Parathyroid adenoma (tissue), 2 donors: ENCODE results near the gene OBSCN.

Experiments
- H2AFZ ChIP-seq: fragments of 300-600 bp; sonication (generic); one replicate; pipeline ENCODE4 v1.7.0; 2017; ENCODE audit warnings: antibody characterized with exemption, mild to moderate bottlenecking
- H3K27ac ChIP-seq: fragments of 300-600 bp; sonication (generic); one replicate; pipeline ENCODE4 v1.7.0; 2017
- H3K27me3 ChIP-seq: fragments of 300-600 bp; sonication (generic); one replicate; pipeline ENCODE4 v1.7.0; 2017; ENCODE audit warnings: low read length; ENCODE audit not compliant: control insufficient read depth, insufficient read depth
- H3K36me3 ChIP-seq: fragments of 300-600 bp; sonication (generic); one replicate; pipeline ENCODE4 v1.7.0; 2017; ENCODE audit warnings: low read length; ENCODE audit not compliant: control insufficient read depth, insufficient read depth
- H3K4me1 ChIP-seq: fragments of 300-600 bp; sonication (generic); one replicate; pipeline ENCODE4 v1.7.0; 2017; ENCODE audit warnings: control low read depth
- H3K4me2 ChIP-seq: fragments of 300-600 bp; sonication (generic); one replicate; pipeline ENCODE4 v1.7.0; 2017; ENCODE audit warnings: low read length
- H3K4me3 ChIP-seq: fragments of 300-600 bp; sonication (generic); one replicate; pipeline ENCODE4 v1.7.0; 2017; ENCODE audit warnings: low read depth, low read length
- H3K79me2 ChIP-seq: fragments of 300-600 bp; sonication (generic); one replicate; pipeline ENCODE4 v1.7.0; 2017; ENCODE audit warnings: control low read depth
- H3K9ac ChIP-seq: fragments of 300-600 bp; sonication (generic); one replicate; pipeline ENCODE4 v1.7.0; 2017; ENCODE audit warnings: mild to moderate bottlenecking
- H3K9me3 ChIP-seq: fragments of 300-600 bp; sonication (generic); one replicate; pipeline ENCODE4 v1.7.0; 2017; ENCODE audit warnings: low read length; ENCODE audit not compliant: control insufficient read depth
- TF ChIP-seq, protein P1 (sequence below): fragments of 300-600 bp; sonication (generic); IDR thresholded peaks from one replicate; pipeline ENCODE4 v1.7.0; 2017; ENCODE audit warnings: antibody characterized with exemption, mild to moderate bottlenecking
- donor health status: primary hyperparathyroidism.

The OBSCN gene

DNA sequence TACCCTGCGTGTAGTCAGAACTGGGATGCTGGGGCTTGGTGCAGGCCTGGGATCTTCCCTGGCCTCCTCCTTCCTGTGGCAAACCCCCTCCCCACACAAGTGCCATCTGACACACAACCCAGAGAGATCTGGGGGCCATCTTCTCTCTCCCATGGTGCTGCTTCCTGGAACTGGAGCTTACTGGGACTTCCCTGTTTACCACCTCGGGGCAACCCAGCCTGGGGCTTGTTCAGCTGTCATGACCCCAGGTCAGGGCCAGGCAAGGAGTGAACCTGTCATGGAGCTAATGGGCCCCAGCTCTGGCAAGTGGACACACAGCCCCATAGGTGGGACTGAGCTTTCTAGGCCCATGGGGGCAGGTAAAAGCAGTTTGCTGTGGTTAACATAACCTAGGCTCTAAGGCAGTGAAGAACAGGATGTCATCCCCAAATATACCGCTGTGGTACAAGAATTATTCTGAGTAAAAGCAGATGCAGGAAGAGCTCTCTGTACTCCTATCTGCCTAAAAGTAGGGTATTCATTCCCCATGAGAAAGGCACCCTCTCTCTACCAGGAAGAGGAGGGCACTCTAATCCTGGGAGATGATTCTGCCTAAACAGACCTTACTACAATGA lies 196.4 kb downstream of the OBSCN start:
- peaks cover 16% of the 10 kb centered on the region for H3K79me2 ChIP-seq
- no peak overlapping the region for H3K4me3 ChIP-seq
- no peaks in the 10 kb centered on the region for H3K36me3 ChIP-seq
- no peaks in the 10 kb centered on the region for H3K27me3 ChIP-seq
- no peak overlapping the region for H3K4me2 ChIP-seq
- no peak overlapping the region for H3K27ac ChIP-seq
- H3K9me3 ChIP-seq, result no peaks in the 10 kb centered on the region
- H3K9ac ChIP-seq, result no peak overlapping the region
- H3K4me1 ChIP-seq, result no peaks in the 10 kb centered on the region
- TF ChIP-seq, protein P1, sequence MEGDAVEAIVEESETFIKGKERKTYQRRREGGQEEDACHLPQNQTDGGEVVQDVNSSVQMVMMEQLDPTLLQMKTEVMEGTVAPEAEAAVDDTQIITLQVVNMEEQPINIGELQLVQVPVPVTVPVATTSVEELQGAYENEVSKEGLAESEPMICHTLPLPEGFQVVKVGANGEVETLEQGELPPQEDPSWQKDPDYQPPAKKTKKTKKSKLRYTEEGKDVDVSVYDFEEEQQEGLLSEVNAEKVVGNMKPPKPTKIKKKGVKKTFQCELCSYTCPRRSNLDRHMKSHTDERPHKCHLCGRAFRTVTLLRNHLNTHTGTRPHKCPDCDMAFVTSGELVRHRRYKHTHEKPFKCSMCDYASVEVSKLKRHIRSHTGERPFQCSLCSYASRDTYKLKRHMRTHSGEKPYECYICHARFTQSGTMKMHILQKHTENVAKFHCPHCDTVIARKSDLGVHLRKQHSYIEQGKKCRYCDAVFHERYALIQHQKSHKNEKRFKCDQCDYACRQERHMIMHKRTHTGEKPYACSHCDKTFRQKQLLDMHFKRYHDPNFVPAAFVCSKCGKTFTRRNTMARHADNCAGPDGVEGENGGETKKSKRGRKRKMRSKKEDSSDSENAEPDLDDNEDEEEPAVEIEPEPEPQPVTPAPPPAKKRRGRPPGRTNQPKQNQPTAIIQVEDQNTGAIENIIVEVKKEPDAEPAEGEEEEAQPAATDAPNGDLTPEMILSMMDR, result no peak
- H2AFZ ChIP-seq, result no peak overlapping the region

DNA sequence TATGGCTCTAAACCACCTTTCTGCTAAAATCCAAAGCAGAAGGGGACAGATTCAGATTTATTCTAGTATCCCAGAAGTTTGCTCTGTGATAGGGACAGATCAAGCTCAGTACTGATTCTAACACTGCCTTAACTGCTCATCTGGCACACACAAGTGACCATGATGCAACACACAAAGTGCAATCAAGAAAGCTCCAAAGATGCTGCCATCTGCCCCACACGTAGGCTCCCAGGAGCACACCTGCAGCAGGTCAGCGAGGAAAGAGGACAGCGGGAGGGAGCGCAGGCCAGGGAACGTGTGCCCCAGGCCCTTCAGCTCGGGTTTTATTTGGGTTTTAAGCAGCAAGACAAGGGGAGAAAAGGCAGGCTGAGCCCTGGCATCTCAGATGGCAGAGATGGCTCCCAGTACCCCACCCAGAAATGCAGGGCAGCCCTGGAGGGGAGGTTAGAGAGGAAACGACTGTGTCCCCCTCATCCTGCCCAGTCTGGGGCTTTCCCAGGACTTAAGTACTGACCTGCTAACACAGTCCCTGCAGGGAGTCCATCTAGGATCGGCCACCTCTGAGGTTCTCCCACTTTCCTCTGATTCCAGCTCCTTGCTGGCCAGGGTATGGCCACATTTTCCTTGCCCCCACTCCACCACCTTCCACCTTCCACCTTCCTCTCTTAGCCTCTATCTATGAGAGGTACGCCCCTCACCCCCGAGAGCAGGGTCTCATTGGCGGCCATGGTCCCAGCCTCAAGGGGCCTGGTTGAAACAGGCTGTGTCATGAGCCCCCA lies 197.5 kb downstream of the OBSCN start:
- Histone ChIP-seq H3K36me3 (no peaks in the 10 kb centered on the region), H3K27me3 (no peaks in the 10 kb centered on the region), H3K27ac (no peak overlapping the region), H2AFZ (no peak overlapping the region), H3K79me2 (peaks cover 16% of the 10 kb centered on the region), H3K4me3 (peak overlapping the region; percentile 57), H3K4me2 (peak overlapping the region; percentile 76), H3K4me1 (no peaks in the 10 kb centered on the region), H3K9me3 (no peaks in the 10 kb centered on the region), H3K9ac (no peak overlapping the region)
- TF ChIP-seq, protein P1, result no peak

DNA sequence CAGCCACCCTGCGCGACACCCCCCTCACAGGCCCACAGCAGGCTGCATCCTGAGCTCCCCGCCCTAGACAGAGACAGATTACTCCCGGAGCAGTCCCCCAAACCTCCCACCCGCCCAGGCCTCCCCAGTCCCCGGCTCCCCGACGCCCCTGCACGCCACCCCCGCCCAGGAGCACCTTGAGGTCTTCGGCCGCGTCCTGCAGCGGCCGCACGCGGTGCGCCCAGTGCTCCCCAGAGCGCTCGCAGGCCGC lies 198.1 kb downstream of the OBSCN start:
- TF ChIP-seq, protein P1, result no peak
- Histone ChIP-seq H3K4me3 (peak overlapping the region; percentile 57), H3K36me3 (no peaks in the 10 kb centered on the region), H3K27ac (no peak overlapping the region), H3K27me3 (no peaks in the 10 kb centered on the region), H3K4me2 (peak overlapping the region; percentile 76), H3K9ac (no peak overlapping the region), H3K4me1 (no peaks in the 10 kb centered on the region), H3K9me3 (no peaks in the 10 kb centered on the region), H2AFZ (no peak overlapping the region), H3K79me2 (peaks cover 16% of the 10 kb centered on the region)

DNA sequence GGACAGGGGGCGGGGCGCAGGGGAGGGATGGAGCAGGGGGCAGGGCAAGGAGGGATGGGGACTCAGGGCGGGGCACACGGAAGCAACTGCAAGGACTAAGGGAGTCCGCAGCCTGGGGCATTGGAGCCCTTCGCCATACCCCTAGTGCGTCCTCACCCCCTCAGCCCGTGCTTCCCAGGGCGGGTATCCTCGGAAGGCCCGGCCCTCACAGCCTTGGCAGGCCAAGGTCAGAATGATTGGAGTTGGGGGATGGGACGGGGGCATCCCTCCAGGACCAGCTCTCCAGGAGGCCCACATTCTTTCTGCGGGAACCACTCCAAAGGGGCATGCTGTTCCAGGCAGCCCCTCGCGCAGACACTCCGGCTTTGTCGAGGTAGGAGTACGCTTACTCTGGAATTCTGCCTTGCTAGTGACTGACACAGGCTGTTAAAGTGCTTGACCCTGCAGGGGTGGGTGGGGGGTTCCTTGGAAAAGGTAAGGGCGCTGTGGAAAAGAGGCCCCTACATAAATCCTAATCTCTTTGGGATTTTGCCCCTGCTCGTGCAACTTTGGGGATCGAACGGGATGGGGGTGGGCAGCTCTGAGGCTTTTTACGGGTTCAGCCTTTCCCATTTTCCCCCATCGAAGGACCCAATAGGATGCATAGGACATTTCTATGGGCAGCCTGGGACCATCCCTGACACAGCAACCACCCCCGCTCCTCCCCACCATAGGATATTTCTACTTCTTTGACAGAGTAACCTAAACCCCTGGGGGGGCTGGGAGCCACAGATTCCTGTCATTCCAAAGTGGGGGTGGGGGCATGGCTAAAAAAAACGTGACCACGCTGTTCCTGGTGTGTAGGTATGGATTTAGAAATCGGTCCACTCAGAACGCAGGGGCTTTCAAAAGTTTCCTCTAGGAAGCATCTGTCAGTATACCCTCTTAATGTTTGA lies 199.5 kb downstream of the OBSCN start:
- peaks cover 16% of the 10 kb centered on the region for H3K79me2 ChIP-seq
- H2AFZ ChIP-seq, result peak overlapping the region; percentile 56
- H3K4me1 ChIP-seq, result no peaks in the 10 kb centered on the region
- H3K27me3 ChIP-seq, result no peaks in the 10 kb centered on the region
- H3K27ac ChIP-seq, result no peak overlapping the region
- no peaks in the 10 kb centered on the region for H3K9me3 ChIP-seq
- no peak overlapping the region for H3K9ac ChIP-seq
- H3K4me3 ChIP-seq, result peak overlapping the region; percentile 47
- TF ChIP-seq, protein P1, result no peak
- no peaks in the 10 kb centered on the region for H3K36me3 ChIP-seq
- H3K4me2 ChIP-seq, result peak overlapping the region; percentile 48
